Stomach (tissue), 9 donors: ENCODE results near the gene GRHPR. TPM values are rescaled to one million over a fixed set of nuclear protein-coding genes. Genes with fewer than 3 reads are reported as not detected.

Experiments used
- DNase-seq, 2 donors: peaks; one replicate each; pipeline versions ENCODE4 v3.0.0 to v3.0.0-alpha.2; 2013 to 2019
- H3K27ac ChIP-seq, 5 donors: fragments of 200-600 bp in 4 of 5; sonication (generic) in 4 of 5; one replicate each; pipeline ENCODE4 v1.5.1; 2013 to 2019; ENCODE audit warnings: mild to moderate bottlenecking in 1 of 5, moderate library complexity in 1 of 5
- H3K27me3 ChIP-seq, 3 donors: fragments of 200-600 bp; sonication (generic); one replicate each; pipeline ENCODE4 v1.5.1; 2017 to 2019; ENCODE audit warnings: mixed run types in 1 of 3
- H3K36me3 ChIP-seq, 4 donors: fragments of 200-600 bp; sonication (generic); 1 replicate in 3 of 4; 2 replicates in 1 of 4; pipeline ENCODE4 v1.5.1; 2016 to 2019
- H3K4me1 ChIP-seq, 4 donors: fragments of 200-600 bp; sonication (generic); one replicate each; pipeline ENCODE4 v1.5.1; 2016 to 2019
- H3K4me3 ChIP-seq, 4 donors: fragments of 200-600 bp; sonication (generic) in 3 of 4; one replicate each; pipeline ENCODE4 v1.5.1; 2016 to 2019; ENCODE audit warnings: mild to moderate bottlenecking in 1 of 4
- H3K9me3 ChIP-seq, 4 donors: fragments of 200-600 bp; sonication (generic); one replicate each; pipeline ENCODE4 v1.5.1; 2016 to 2019
- EP300 ChIP-seq: sonication (generic); formaldehyde crosslinking; IDR thresholded peaks from one replicate; pipeline ENCODE4 v1.6.1; 2017; ENCODE audit warnings: antibody characterized with exemption
- POLR2A ChIP-seq, 4 donors: fragments of 450-650 bp; IDR thresholded peaks; one replicate each; pipeline ENCODE4 v1.6.1; 2016; ENCODE audit warnings: antibody characterized with exemption in 4 of 4, control low read depth in 2 of 4, mild to moderate bottlenecking in 1 of 4, moderate library complexity in 1 of 4
- POLR2AphosphoS5 ChIP-seq, 3 donors: sonication (generic); formaldehyde crosslinking; IDR thresholded peaks; one replicate each; pipeline ENCODE4 v1.6.1; 2016; ENCODE audit warnings: antibody characterized with exemption in 3 of 3
- WGBS, 5 donors: extraction: QIAGEN DNeasy Blood & Tissue Kit in 3 of 5; methylation state at CpG; one replicate each; pipeline versions ENCODE4 v1.1.5 to v1.1.7; 2013 to 2018; 5-methylcytosine and 5-hydroxymethylcytosine counted together
- intact Hi-C: fragments of 100-400 bp; cut with DNase I; formaldehyde crosslinking; loops from one replicate; pipeline ENCODE4 v1.15.1; 2023; ENCODE audit warnings: low total_unique reads
- polyA plus RNA-seq, 3 donors: library from polyadenylated mRNA; stranded (reverse); fragments of 200-250 nt; gene quantifications; one replicate each; pipeline ENCODE4 v1.2.3, GENCODE V29; 2013
- total RNA-seq, 5 donors: library from RNA; depleted of rRNA; stranded (reverse); fragments of >200 nt; gene quantifications; one replicate each; pipeline versions ENCODE4 v1.1.0 to v1.2.3, GENCODE V29; 2014 to 2016
- TF ChIP-seq, protein P1 (sequence below), 7 experiments: fragments of 450-650 bp in 4 of 7; fragments of 200-600 bp in 3 of 7; sonication (generic) in 3 of 7; IDR thresholded peaks; one replicate each; pipeline ENCODE4 v1.5.1; 2016 to 2019; ENCODE audit warnings: antibody characterized with exemption in 7 of 7, control low read depth in 2 of 7, mild to moderate bottlenecking in 1 of 7
- donor health status: healthy with polysubstance abuse.
- donor health status: Bipolar disorder and iron deficiency.
- donor health status: healthy.

GRHPR gene
- total and polyA plus RNA-seq, 8 donors = 48.7 to 111 (median 81.4) TPM

DNA sequence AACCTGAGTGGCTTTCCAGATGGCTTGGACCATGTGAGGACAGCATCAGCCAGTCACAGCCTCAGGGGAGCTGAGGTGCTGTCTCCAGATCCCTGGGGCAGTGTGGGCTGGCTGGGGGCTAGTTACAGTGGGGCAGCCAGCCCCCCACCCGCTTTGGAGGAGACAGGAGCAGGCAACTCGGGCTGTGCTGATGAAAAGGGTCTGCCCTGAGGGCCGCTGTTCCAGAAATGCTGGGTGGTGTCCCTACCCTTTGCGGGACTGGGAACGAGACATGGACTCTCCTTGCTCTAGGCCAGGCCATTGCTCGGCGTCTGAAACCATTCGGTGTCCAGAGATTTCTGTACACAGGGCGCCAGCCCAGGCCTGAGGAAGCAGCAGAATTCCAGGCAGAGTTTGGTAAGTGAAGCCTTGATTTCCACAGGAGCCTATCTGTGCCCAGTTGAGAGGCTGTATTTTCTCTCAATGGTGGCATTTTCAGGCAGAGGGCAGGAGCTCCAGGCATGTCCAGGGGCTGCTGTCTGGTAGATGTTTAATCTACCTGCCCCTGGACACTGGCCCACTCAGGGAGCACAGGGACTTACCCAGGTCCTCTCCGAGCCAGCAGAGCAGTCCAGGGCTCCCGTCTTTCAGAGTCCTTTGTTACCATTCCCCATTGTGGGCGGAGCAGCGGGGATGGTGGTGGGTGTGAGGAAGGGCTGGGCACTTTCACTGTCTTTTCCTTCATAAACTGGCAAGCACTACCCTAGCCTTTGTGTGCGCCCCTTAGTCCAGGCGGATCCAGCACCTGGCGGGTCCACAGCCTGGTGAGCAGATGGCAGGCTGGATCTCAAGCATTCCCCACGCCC lies 7.2 kb downstream of the GRHPR start:
- no peak for DNase-seq
- peaks cover 5 to 27% (median 16%) of the 10 kb centered on the region in 4 donors for H3K4me1 ChIP-seq
- no peaks in the 10 kb centered on the region for H3K27me3 ChIP-seq
- TF ChIP-seq POLR2A (IDR thresholded peaks at IDR 0.05) (no peak), EP300 (no peak), POLR2AphosphoS5 (IDR thresholded peaks at IDR 0.05) (no peak)
- TF ChIP-seq, protein P1, sequence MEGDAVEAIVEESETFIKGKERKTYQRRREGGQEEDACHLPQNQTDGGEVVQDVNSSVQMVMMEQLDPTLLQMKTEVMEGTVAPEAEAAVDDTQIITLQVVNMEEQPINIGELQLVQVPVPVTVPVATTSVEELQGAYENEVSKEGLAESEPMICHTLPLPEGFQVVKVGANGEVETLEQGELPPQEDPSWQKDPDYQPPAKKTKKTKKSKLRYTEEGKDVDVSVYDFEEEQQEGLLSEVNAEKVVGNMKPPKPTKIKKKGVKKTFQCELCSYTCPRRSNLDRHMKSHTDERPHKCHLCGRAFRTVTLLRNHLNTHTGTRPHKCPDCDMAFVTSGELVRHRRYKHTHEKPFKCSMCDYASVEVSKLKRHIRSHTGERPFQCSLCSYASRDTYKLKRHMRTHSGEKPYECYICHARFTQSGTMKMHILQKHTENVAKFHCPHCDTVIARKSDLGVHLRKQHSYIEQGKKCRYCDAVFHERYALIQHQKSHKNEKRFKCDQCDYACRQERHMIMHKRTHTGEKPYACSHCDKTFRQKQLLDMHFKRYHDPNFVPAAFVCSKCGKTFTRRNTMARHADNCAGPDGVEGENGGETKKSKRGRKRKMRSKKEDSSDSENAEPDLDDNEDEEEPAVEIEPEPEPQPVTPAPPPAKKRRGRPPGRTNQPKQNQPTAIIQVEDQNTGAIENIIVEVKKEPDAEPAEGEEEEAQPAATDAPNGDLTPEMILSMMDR (IDR thresholded peaks at IDR 0.05) = no peak
- 84 to 90% (median 88%) methylated on average over 11 to 17 of the region's 17 CpGs for WGBS, 5 donors
- no peak overlapping the region for H3K4me3 ChIP-seq
- peaks cover 42 to 90% (median 88%) of the 10 kb centered on the region in 4 donors for H3K36me3 ChIP-seq
- intact Hi-C loops = no loop called here
- H3K27ac ChIP-seq = no peak overlapping the region
- no peaks in the 10 kb centered on the region for H3K9me3 ChIP-seq

DNA sequence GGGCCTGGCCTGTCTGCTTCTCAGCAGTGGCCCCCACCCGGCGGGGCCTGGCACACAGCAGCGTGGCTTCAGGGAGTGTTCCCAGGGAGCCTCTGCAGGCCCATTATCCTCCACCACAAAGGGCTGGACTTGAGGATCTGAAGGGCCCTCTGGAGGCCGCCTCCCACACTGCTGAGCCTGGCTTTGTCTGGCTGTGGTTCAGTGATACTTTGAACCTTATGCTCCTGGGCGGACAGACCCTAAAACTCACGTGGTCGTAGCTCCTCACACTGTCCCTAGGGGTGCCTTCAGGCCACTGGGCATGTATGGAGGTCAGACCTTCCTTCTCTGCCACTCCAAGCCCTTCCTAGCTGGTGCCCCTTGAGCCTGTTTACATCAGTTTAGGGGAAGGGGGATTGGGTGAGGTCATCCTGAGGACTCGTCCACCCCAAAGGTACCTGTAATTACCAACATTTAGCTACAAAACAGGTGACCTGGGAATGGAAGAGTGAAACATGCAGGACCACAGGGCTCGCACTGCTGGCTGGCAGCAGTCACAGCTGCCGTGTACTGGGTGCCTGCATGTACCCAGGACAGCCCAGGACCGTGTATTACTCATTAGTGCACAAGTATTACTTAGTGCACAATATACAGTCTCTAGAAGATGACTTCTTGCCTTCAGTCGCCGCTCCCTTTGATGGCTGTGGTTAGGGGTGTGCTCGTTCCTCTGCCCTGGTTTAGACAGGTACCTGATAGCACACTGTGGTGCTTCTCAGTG lies 8.5 kb downstream of the GRHPR start:
- Histone ChIP-seq H3K4me1 (peaks cover 0 to 18% (median 5%) of the 10 kb centered on the region in 4 donors), H3K27ac (no peak overlapping the region), H3K4me3 (no peak overlapping the region), H3K27me3 (no peaks in the 10 kb centered on the region), H3K9me3 (no peaks in the 10 kb centered on the region), H3K36me3 (peaks cover 42 to 99% (median 98%) of the 10 kb centered on the region in 4 donors)
- intact Hi-C loops = no loop called here
- no peak for DNase-seq
- no peak for TF ChIP-seq EP300
- TF ChIP-seq POLR2A (IDR thresholded peaks at IDR 0.05) = no peak
- TF ChIP-seq POLR2AphosphoS5 (IDR thresholded peaks at IDR 0.05) = no peak
- TF ChIP-seq, protein P1 (IDR thresholded peaks at IDR 0.05) = no peak
- WGBS, 5 donors = 72 to 78% (median 75%) methylated on average over 13 to 14 of the region's 14 CpGs

DNA sequence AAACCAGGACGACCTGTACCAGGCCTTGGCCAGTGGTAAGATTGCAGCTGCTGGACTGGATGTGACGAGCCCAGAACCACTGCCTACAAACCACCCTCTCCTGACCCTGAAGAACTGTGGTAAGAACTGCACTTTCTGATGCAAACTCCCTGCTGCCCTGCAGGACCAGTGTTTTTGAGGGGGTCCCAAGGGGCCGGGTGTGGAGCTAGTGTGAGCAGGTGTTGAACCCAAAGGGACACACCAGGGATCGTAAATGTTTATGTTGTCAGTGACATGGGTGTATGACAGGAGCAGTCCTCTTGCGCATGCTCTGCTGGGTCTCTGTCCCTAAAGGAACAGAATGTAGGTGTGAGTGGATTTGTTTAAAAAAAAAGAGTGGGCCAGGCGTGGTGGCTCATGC lies 9.5 kb downstream of the GRHPR start:
- no peak for TF ChIP-seq POLR2AphosphoS5 (IDR thresholded peaks at IDR 0.05)
- no peak for TF ChIP-seq POLR2A (IDR thresholded peaks at IDR 0.05)
- DNase-seq = no peak
- WGBS, 5 donors = 83 to 95% (median 87%) methylated on average over 5 to 6 of the region's 6 CpGs
- Histone ChIP-seq H3K9me3 (no peaks in the 10 kb centered on the region), H3K4me3 (no peak overlapping the region), H3K27ac (no peak overlapping the region), H3K4me1 (peaks cover 0 to 18% (median 5%) of the 10 kb centered on the region in 4 donors), H3K36me3 (peaks cover 45 to 99% (median 98%) of the 10 kb centered on the region in 4 donors), H3K27me3 (no peaks in the 10 kb centered on the region)
- intact Hi-C loops = no loop called here

DNA sequence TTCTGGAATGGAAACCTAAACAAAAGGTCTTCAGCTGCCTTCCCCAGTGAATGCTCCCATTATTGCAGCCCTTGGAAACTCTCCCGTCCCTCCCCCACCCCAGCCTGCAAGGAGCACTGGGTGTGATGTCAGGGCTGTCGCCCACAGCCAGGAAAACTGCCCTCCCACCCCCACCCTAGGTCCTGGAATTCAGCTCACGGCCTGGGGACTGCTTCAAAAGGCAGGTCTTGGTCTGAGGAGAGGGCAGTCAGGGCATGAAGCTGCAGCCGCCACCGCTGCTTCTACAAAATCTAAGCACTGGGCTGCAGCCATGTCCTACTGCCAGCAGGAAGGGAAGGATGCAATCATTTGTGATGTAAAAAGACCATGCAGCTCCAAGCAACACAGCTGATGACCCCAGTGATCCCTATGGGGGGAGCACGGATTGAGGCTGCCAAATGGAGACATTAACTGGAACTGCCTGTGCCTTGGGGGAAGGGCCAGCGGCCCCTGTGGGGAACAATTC lies 11.4 kb downstream of the GRHPR start:
- H3K4me3 ChIP-seq = no peak overlapping the region
- TF ChIP-seq POLR2AphosphoS5 (IDR thresholded peaks at IDR 0.05) = no peak
- H3K9me3 ChIP-seq = no peaks in the 10 kb centered on the region
- H3K27me3 ChIP-seq = no peaks in the 10 kb centered on the region
- intact Hi-C loops = no loop called here
- H3K4me1 ChIP-seq = peaks cover 0 to 29% (median 9%) of the 10 kb centered on the region in 4 donors
- 56 to 67% (median 61%) methylated on average over 6 to 7 of the region's 7 CpGs for WGBS, 5 donors
- no peak overlapping the region for H3K27ac ChIP-seq
- peak in 1 of 2 donors; percentile 63 for DNase-seq
- H3K36me3 ChIP-seq = peaks cover 35 to 99% (median 98%) of the 10 kb centered on the region in 4 donors

DNA sequence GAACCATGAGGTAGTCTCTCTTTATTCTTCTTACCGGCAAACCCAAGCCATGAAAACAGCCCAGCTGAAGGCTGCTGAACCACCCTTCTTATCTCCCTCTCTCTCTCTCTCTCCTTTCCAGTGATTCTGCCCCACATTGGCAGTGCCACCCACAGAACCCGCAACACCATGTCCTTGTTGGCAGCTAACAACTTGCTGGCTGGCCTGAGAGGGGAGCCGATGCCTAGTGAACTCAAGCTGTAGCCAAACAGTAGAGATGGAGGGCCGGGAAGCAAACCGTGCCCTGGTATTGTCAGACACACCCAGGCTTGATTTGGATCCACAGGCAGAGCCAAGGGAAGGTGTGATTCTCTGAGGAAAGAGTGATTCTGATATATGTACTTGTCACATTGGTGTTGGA lies 14.0 kb downstream of the GRHPR start:
- H3K4me1 ChIP-seq = peaks cover 0 to 34% (median 16%) of the 10 kb centered on the region in 4 donors
- no peak for TF ChIP-seq EP300
- no peak for TF ChIP-seq POLR2AphosphoS5 (IDR thresholded peaks at IDR 0.05)
- TF ChIP-seq, protein P1 (IDR thresholded peaks at IDR 0.05) = no peak
- TF ChIP-seq POLR2A (IDR thresholded peaks at IDR 0.05) = no peak
- intact Hi-C loops = no loop called here
- H3K36me3 ChIP-seq = peaks cover 39 to 100% (median 98%) of the 10 kb centered on the region in 4 donors
- H3K27ac ChIP-seq = no peak overlapping the region
- no peak overlapping the region for H3K4me3 ChIP-seq
- no peak for DNase-seq
- 74 to 90% (median 83%) methylated on average over 5 of the region's 5 CpGs for WGBS, 5 donors
- no peaks in the 10 kb centered on the region for H3K9me3 ChIP-seq
- H3K27me3 ChIP-seq = no peaks in the 10 kb centered on the region
